Measurements from ENCODE around the gene CTSV. TPM values are rescaled to one million over a fixed set of nuclear protein-coding genes. Genes with fewer than 3 reads are reported as not detected.
"Not testable (repeated sequence)": the region's sequence is repeated elsewhere in the genome, so short reads cannot be mapped to it uniquely, and the experiment has no call there.

The CTSV gene
- total RNA-seq, result under 1 TPM in 1 of 3 donors, not detected in 2; 0.05 TPM
- 0.29 TPM for total RNA-seq (2013)

- Histone ChIP-seq H3K9me3 (ENCODE audit: control insufficient read depth, insufficient read depth, low read length) (no peaks in the 10 kb centered on the region), H3K27ac (ENCODE audit: low read length) (no peak within 1 kb of the TSS), H3K36me3 (ENCODE audit: control insufficient read depth, insufficient read depth, low read length) (no peaks in the 10 kb centered on the region), H3K4me1 (ENCODE audit: control insufficient read depth, insufficient read depth, low read length) (peaks cover 9% of the 10 kb centered on the region), H3K4me3 (ENCODE audit: low read length) (peak within 1 kb of the TSS; percentile 29), H3K27me3 (ENCODE audit: control insufficient read depth, insufficient read depth, low read length) (peaks cover 7% of the 10 kb centered on the region)
- H3K9me3 Mint-ChIP-seq, result no peaks in the 10 kb centered on the region
- H3K27me3 Mint-ChIP-seq (ENCODE audit: low read depth in 2 of 2), result peaks cover 38 to 54% of the 10 kb centered on the region in 2 donors
- H3K36me3 Mint-ChIP-seq, result no peaks in the 10 kb centered on the region
- ATAC-seq, result peak; percentile 91 to 96 (median 96)
- no peak for TF ChIP-seq CTCF (IDR thresholded peaks at IDR 0.05)
- peak; percentile 51 to 78 for DNase-seq
- 3% methylated on average over 80 of the region's 80 CpGs for WGBS (ENCODE audit: insufficient coverage)
- intact Hi-C loops (cut with micrococcal nuclease), result no loop called here
- H3K27ac Mint-ChIP-seq, result no peak within 1 kb of the TSS
- H3K4me3 Mint-ChIP-seq, result peak within 1 kb of the TSS; percentile 66
- H3K4me1 Mint-ChIP-seq, result peaks cover 5 to 10% of the 10 kb centered on the region in 2 donors
These were observed at the start of gene CTSV for GRCh38 chr9:97038611-97039513. TSS of gene CTSV (minus strand) at chr9:97039142. CDS start at chr9:97038043, 1,099 bp downstream.

GRCh38 chr9:97087668-97088215 is 48.8 kb upstream of the CTSV start:
- peaks cover 23 to 69% of the 10 kb centered on the region in 2 donors for H3K27me3 Mint-ChIP-seq (ENCODE audit: low read depth in 2 of 2)

GRCh38 chr9:97084562-97084991 is 45.6 kb upstream of the CTSV start:
- DNase-seq; H3K27ac Mint-ChIP-seq; H3K4me3 ChIP-seq (ENCODE audit: low read length); H3K4me3 Mint-ChIP-seq; intact Hi-C loops (cut with micrococcal nuclease); H3K27me3 ChIP-seq (ENCODE audit: control insufficient read depth, insufficient read depth, low read length); H3K4me1 ChIP-seq (ENCODE audit: control insufficient read depth, insufficient read depth, low read length); H3K27ac ChIP-seq (ENCODE audit: low read length); H3K36me3 Mint-ChIP-seq; H3K9me3 Mint-ChIP-seq; H3K36me3 ChIP-seq (ENCODE audit: control insufficient read depth, insufficient read depth, low read length); H3K4me1 Mint-ChIP-seq; H3K9me3 ChIP-seq (ENCODE audit: control insufficient read depth, insufficient read depth, low read length); ATAC-seq: not testable (repeated sequence)
- 78% methylated on average over 4 of the region's 6 CpGs for WGBS (ENCODE audit: insufficient coverage)
- peaks cover 30 to 58% of the 10 kb centered on the region in 2 donors for H3K27me3 Mint-ChIP-seq (ENCODE audit: low read depth in 2 of 2)

More at GRCh38 chr9:97087668-97088215, 48.8 kb upstream of the CTSV start:
- 72% methylated on average over 2 of the region's 3 CpGs for WGBS (ENCODE audit: insufficient coverage)
- H3K4me1 ChIP-seq (ENCODE audit: control insufficient read depth, insufficient read depth, low read length); H3K4me3 Mint-ChIP-seq; H3K36me3 Mint-ChIP-seq; ATAC-seq; H3K36me3 ChIP-seq (ENCODE audit: control insufficient read depth, insufficient read depth, low read length); H3K27ac ChIP-seq (ENCODE audit: low read length); DNase-seq; H3K27ac Mint-ChIP-seq; H3K9me3 ChIP-seq (ENCODE audit: control insufficient read depth, insufficient read depth, low read length); H3K9me3 Mint-ChIP-seq; H3K4me1 Mint-ChIP-seq; intact Hi-C loops (cut with micrococcal nuclease); H3K4me3 ChIP-seq (ENCODE audit: low read length); H3K27me3 ChIP-seq (ENCODE audit: control insufficient read depth, insufficient read depth, low read length): not testable (repeated sequence)

GRCh38 chr9:97078362-97078761 is 39.4 kb upstream of the CTSV start:
- no peak overlapping the region for H3K4me3 ChIP-seq (ENCODE audit: low read length)
- Mint-ChIP-seq H3K27ac (no peak overlapping the region), H3K9me3 (no peaks in the 10 kb centered on the region), H3K36me3 (no peaks in the 10 kb centered on the region), H3K27me3 (ENCODE audit: low read depth in 2 of 2) (peaks cover 45 to 65% of the 10 kb centered on the region in 2 donors), H3K4me3 (no peak overlapping the region), H3K4me1 (no peaks in the 10 kb centered on the region)
- no peak for TF ChIP-seq CTCF (IDR thresholded peaks at IDR 0.05)
- 61% methylated on average over 25 of the region's 25 CpGs for WGBS (ENCODE audit: insufficient coverage)
- intact Hi-C loops (cut with micrococcal nuclease), result no loop called here
- DNase-seq (no peak), ATAC-seq (no peak)
- H3K27ac ChIP-seq (ENCODE audit: low read length), result no peak overlapping the region
- H3K4me1 ChIP-seq (ENCODE audit: control insufficient read depth, insufficient read depth, low read length), result no peaks in the 10 kb centered on the region
- no peaks in the 10 kb centered on the region for H3K9me3 ChIP-seq (ENCODE audit: control insufficient read depth, insufficient read depth, low read length)
- H3K36me3 ChIP-seq (ENCODE audit: control insufficient read depth, insufficient read depth, low read length), result no peaks in the 10 kb centered on the region
- H3K27me3 ChIP-seq (ENCODE audit: control insufficient read depth, insufficient read depth, low read length), result peaks cover 9% of the 10 kb centered on the region

Data from natural killer cell (primary cell).